Progenitor cell of endocrine pancreas (in vitro differentiated cells): ENCODE data around the gene LEO1. TPM values are rescaled to one million over a fixed set of nuclear protein-coding genes. Genes with fewer than 3 reads are reported as not detected.

Experiments
- DNase-seq: peaks from one replicate; pipeline ENCODE4 v3.0.0; 2021; ENCODE audit warnings: low spot score; ENCODE audit not compliant: unreplicated experiment
- H3K27ac Mint-ChIP-seq: 2 replicates; pipeline ENCODE4 v1.8.0; 2021; ENCODE audit warnings: mild to moderate bottlenecking, moderate library complexity, mixed read lengths
- H3K27me3 Mint-ChIP-seq: 2 replicates; pipeline ENCODE4 v1.8.0; 2021; ENCODE audit warnings: mixed read lengths
- H3K36me3 Mint-ChIP-seq: 2 replicates; pipeline ENCODE4 v1.8.0; 2022; ENCODE audit warnings: mixed read lengths; ENCODE audit not compliant: insufficient read depth
- H3K4me1 Mint-ChIP-seq: 2 replicates; pipeline ENCODE4 v1.8.0; 2021; ENCODE audit warnings: low read depth, mixed read lengths
- H3K4me3 Mint-ChIP-seq: 2 replicates; pipeline ENCODE4 v1.8.0; 2021; ENCODE audit warnings: low read depth, mild to moderate bottlenecking, moderate library complexity, mixed read lengths
- H3K9me3 Mint-ChIP-seq: 2 replicates; pipeline ENCODE4 v1.8.0; 2021; ENCODE audit warnings: low read depth, mixed read lengths
- CTCF ChIP-seq: fragments of 200-600 bp; sonication (generic); IDR thresholded peaks from one replicate; pipeline ENCODE4 v1.5.0; 2021; ENCODE audit warnings: antibody characterized with exemption, mild to moderate bottlenecking; ENCODE audit not compliant: unreplicated experiment
- total RNA-seq: library from RNA; stranded (reverse); gene quantifications from 2 replicates; pipeline ENCODE4 v1.2.1, GENCODE V29; 2021

The LEO1 gene
- total RNA-seq, 1 donor from 2014 or later = 25.7 TPM

DNA sequence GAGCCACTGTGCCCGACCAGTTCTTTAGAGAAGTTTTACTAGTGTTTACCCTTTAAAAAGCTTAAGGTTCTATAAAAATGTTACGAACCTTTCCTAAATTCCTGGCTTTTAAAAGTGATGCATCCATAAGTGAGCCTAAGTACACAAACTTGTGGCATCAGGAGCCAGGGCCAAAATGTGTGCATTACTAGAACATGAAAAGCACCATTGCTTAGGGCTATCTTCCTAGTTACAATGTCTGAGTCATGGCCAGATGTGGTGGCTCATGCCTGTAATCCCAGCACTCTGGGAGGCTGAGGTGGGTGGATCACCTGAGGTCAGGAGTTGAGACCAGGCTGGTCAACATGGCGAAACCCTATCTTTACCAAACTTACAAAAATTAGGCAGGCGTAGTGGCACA is 39.9 kb downstream of the LEO1 start:
- H3K27ac Mint-ChIP-seq = no peak overlapping the region
- no peaks in the 10 kb centered on the region for H3K4me1 Mint-ChIP-seq
- H3K27me3 Mint-ChIP-seq = no peaks in the 10 kb centered on the region
- peaks cover 5% of the 10 kb centered on the region for H3K36me3 Mint-ChIP-seq
- no peak overlapping the region for H3K4me3 Mint-ChIP-seq
- no peaks in the 10 kb centered on the region for H3K9me3 Mint-ChIP-seq
- TF ChIP-seq CTCF = no peak
- no peak for DNase-seq

- Mint-ChIP-seq H3K27me3 (no peaks in the 10 kb centered on the region), H3K9me3 (no peaks in the 10 kb centered on the region), H3K4me1 (no peaks in the 10 kb centered on the region), H3K36me3 (peaks cover 5% of the 10 kb centered on the region), H3K27ac (no peak overlapping the region), H3K4me3 (no peak overlapping the region)
- DNase-seq = no peak
- no peak for TF ChIP-seq CTCF
These were observed 40.6 kb downstream of the LEO1 start for GRCh38 chr15:51931016-51931415.

GRCh38 chr15:51926809-51927208 is 44.8 kb downstream of the LEO1 start:
- peaks cover 7% of the 10 kb centered on the region for H3K36me3 Mint-ChIP-seq
- H3K27me3 Mint-ChIP-seq = no peaks in the 10 kb centered on the region
- H3K27ac Mint-ChIP-seq = no peak overlapping the region

DNA sequence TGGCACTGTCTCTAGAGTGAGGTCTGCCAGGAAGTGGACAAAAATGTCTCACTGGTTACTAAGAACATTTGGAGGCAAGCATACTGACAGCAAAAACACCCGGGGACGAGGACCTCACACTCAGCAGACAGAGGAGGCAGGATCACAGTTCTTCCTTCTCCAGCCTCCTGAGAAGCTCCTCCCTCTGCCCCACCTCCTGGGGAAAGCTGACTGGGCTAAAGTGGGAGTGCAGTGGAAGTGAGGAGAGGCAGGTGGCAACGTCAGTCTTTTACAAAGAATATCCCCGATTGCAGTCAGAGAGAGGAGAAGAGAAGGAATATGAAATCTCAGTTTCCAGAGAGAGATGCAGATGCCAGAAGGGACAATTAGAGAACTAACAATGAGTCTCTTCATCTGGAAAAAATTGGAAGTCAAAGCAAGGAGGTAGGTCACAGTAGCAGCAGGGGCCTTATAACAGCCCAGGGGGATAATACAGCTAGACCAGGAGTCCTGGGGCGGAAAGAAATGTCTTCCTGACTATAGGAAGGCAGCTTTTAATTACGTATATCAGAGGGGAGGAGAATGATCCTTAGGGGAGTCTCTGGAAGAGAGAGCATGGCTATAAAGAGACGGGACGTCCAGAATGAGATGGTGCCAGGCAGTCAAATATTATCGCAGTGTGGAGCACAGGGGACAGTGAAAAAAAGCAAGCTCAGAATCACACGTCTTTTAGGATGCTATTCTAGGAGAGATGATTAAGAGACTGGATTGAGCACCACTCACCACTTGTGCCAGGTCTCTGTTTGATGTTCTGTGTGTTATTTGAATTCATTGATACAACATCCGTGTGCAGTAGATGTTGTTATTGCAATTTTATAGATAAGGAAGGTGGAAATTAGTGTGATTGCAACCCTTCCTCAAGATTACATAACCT is 47.2 kb downstream of the LEO1 start:
- no peak for TF ChIP-seq CTCF
- H3K27ac Mint-ChIP-seq = peak overlapping the region; percentile 20
- DNase-seq = no peak

More at GRCh38 chr15:51926809-51927208, 44.8 kb downstream of the LEO1 start:
- no peak for TF ChIP-seq CTCF
- Mint-ChIP-seq H3K9me3 (no peaks in the 10 kb centered on the region), H3K4me1 (no peaks in the 10 kb centered on the region), H3K4me3 (no peak overlapping the region)
- DNase-seq = no peak

DNA sequence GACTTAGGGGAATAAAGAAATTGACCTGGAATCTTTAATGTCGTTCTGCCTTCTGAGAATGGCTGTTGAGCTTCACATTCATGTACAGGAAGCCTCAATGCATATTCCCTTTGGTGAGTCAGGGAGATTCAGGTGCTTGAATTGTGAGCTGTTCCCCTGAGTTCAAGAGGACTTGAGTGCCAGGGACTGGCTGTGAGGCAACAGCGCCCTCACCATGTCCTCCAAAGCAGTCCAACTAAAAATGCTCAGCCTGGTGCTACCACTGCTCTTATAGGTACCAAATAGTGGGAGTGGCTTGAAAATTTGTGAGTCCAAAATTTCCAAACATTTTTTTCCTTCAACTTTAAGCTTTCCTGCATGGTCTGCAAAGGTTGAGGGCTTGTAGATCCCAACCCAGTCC is 54.1 kb downstream of the LEO1 start:
- no peak overlapping the region for H3K27ac Mint-ChIP-seq
- H3K4me3 Mint-ChIP-seq = no peak overlapping the region

More for the DNA sequence above, 47.2 kb downstream of the LEO1 start:
- Mint-ChIP-seq H3K27me3 (no peaks in the 10 kb centered on the region), H3K4me1 (no peaks in the 10 kb centered on the region), H3K36me3 (peaks cover 10% of the 10 kb centered on the region), H3K9me3 (no peaks in the 10 kb centered on the region), H3K4me3 (no peak overlapping the region)

More for the DNA sequence above, 54.1 kb downstream of the LEO1 start:
- peak; percentile 40 for TF ChIP-seq CTCF
- Mint-ChIP-seq H3K9me3 (no peaks in the 10 kb centered on the region), H3K36me3 (peaks cover 11% of the 10 kb centered on the region), H3K4me1 (no peaks in the 10 kb centered on the region), H3K27me3 (no peaks in the 10 kb centered on the region)
- DNase-seq = no peak
